Stimulated activated naive B cell treated with anti-CD40 and anti-IgM and Interleukin-4, amounts not matched to agents 10 μg/mL and 1 μg/mL and 100 μg/mL, for 72 hours (primary cell): Measurements from ENCODE around the gene NCOA7.

Experiments used
- ATAC-seq, 2 donors: fragments of 150-1000 bp; cut with Tn5 transposase; replicated peaks; 2 replicates each; pipeline ENCODE4 v1.10.0; 2021; ENCODE audit warnings: moderate library complexity in 1 of 2
- DNase-seq: peaks from one replicate; pipeline ENCODE4 v3.0.0; 2021
- H3K27ac Mint-ChIP-seq: one replicate; pipeline ENCODE4 v1.8.0; 2022; ENCODE audit warnings: mild to moderate bottlenecking, mixed read lengths
- H3K27me3 Mint-ChIP-seq, 2 donors: one replicate each; pipeline ENCODE4 v1.8.0; 2022; ENCODE audit warnings: mixed read lengths in 2 of 2
- H3K36me3 Mint-ChIP-seq, 2 donors: one replicate each; pipeline ENCODE4 v1.8.0; 2022; ENCODE audit warnings: mixed read lengths in 2 of 2, mild to moderate bottlenecking in 1 of 2
- H3K4me1 Mint-ChIP-seq, 2 donors: one replicate each; pipeline ENCODE4 v1.8.0; 2022; ENCODE audit warnings: mixed read lengths in 2 of 2, mild to moderate bottlenecking in 1 of 2
- H3K4me3 Mint-ChIP-seq, 2 donors: one replicate each; pipeline ENCODE4 v1.8.0; 2022; ENCODE audit warnings: mild to moderate bottlenecking in 2 of 2, mixed read lengths in 2 of 2, moderate library complexity in 1 of 2
- H3K9me3 Mint-ChIP-seq, 2 donors: one replicate each; pipeline ENCODE4 v1.8.0; 2022; ENCODE audit warnings: mixed read lengths in 2 of 2, mild to moderate bottlenecking in 1 of 2

Gene NCOA7

DNA sequence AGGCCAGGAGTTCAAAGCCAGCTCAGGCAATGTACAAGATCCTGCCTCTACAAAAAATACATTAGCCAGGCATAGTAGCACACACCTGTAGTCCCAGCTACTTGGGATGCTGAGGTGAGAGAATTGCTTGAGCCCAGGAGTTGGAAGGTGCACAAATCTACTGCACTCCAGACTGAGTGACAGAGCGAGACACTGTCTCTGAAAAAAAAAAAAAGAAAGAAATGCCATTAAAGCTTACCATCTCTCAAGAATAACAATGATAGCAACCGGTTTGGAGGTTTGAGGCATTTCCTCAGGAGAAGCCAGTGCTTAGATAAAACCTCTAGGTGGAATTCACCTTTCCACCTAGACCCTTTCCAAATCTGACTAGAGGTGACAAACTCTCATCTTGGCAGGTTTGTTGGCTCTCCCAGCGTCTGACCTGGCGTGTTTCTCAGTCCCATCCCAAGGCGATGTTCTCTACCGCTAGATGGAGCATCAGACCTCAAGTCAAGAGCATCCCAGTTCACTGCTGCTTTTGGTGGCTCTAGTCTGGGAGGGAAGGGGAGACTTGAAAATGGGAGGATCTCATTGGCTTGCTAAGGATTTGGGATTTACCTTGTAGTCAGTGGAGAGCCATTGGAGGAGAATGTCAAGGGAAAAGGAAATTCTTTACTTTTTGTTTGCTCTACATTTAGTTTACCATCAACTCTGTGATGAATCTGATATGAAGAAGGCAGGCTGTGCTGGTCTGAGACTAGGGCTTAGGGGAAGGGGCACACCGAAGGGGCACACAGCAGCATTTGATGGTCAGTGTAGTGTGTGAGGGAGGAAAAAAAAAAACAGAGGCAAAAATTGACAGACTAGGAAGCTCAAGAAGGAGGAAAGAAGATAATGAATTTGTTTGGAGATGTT, 67.9 kb downstream of the NCOA7 start:
- DNase-seq (peak; percentile 1), ATAC-seq (peak; percentile 73 to 77)
- Mint-ChIP-seq H3K4me3 (no peak overlapping the region), H3K36me3 (peaks cover 0 to 12% of the 10 kb centered on the region in 2 donors), H3K4me1 (peaks cover 0 to 2% of the 10 kb centered on the region in 2 donors), H3K27ac (peak overlapping the region; percentile 4), H3K9me3 (no peaks in the 10 kb centered on the region), H3K27me3 (no peaks in the 10 kb centered on the region)

DNA sequence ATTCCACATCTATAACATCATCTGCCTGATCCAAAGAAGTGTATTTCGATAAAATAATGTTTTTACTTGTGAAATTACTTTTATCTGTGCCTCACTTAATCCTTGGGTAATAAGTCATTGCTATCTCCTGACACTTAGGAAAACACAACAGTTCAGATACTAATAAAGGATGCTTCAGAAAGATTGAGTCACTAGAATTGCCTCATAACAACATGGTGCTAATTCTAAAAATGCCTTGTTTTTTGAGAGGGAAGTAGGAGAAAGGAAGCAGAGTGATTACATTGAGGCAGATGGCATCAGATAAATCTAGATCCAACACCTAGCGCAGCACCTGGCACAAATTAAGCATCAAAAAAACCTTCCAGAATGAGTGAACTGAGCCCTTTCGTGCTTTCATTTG, 69.0 kb downstream of the NCOA7 start:
- peaks cover 0 to 2% of the 10 kb centered on the region in 2 donors for H3K4me1 Mint-ChIP-seq
- H3K27ac Mint-ChIP-seq, result no peak overlapping the region
- no peaks in the 10 kb centered on the region for H3K27me3 Mint-ChIP-seq
- H3K36me3 Mint-ChIP-seq, result peaks cover 0 to 12% of the 10 kb centered on the region in 2 donors
- H3K9me3 Mint-ChIP-seq, result no peaks in the 10 kb centered on the region
- DNase-seq, result no peak
- H3K4me3 Mint-ChIP-seq, result no peak overlapping the region
- no peak for ATAC-seq

DNA sequence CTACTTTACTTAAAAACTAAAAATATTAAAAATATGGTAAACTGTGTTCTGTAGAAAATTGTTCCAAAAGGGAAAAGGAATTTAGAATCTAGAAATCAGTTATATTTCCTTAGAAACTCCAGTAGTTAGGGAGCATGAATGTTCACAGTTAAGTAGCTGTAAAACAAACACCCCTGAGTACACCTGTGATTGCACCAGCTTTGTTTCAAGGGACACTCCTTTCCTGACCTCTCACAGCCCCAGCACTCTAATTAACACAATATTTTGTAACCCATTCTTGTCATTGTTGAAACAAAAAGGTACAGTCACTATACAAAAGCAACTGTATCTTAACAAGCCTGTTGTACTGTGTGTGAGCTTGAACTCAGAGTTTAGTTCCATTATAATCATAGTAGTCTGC, 72.3 kb downstream of the NCOA7 start:
- no peaks in the 10 kb centered on the region for H3K27me3 Mint-ChIP-seq
- no peak for DNase-seq
- ATAC-seq, result no peak
- H3K4me3 Mint-ChIP-seq, result no peak overlapping the region
- no peak overlapping the region for H3K27ac Mint-ChIP-seq
- peaks cover 0 to 2% of the 10 kb centered on the region in 2 donors for H3K4me1 Mint-ChIP-seq
- peaks cover 3 to 4% of the 10 kb centered on the region in 2 donors for H3K36me3 Mint-ChIP-seq
- H3K9me3 Mint-ChIP-seq, result no peaks in the 10 kb centered on the region

DNA sequence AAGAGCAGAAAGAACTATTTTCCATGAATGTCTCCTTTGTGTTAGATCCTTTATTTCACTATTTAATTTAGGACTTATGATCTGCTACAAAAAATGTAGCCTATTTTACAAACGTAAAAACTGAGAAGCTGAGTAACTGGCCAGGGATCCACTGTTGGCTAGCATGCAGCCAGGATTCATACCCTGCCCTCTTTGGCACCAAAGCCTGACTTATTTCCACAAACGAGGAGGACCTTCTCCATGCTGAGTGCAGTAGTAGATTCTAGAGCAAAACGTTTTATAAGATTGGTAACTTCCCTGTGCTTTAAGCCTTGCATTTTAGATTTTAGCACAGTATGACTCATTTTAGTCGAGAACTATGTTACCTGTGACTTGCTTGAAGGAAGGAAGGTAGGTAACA, 74.3 kb downstream of the NCOA7 start:
- no peak for ATAC-seq
- H3K27me3 Mint-ChIP-seq, result no peaks in the 10 kb centered on the region
- peaks cover 0 to 3% of the 10 kb centered on the region in 2 donors for H3K36me3 Mint-ChIP-seq

DNA sequence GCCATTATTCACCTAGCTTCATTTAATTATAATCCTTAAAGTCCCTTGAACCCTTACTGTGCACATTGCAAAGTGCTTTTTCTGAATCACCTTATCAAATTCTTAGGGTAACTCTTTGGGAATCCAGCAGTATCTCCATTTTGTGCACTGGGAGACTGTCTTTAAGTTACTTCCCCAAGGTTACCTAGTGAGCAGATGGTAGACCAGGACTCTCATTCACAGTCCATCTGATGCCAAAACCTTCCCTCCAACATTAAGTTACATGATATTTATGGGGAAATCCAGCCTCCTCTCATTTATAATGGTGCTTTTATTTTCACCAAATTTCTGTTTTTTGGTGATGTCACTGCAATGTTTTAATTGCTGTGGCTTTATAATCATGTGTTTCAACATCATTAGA, 75.7 kb downstream of the NCOA7 start:
- no peak for DNase-seq
- Mint-ChIP-seq H3K9me3 (no peaks in the 10 kb centered on the region), H3K4me1 (no peaks in the 10 kb centered on the region), H3K4me3 (no peak overlapping the region), H3K27ac (no peak overlapping the region), H3K27me3 (no peaks in the 10 kb centered on the region), H3K36me3 (peaks cover 0 to 3% of the 10 kb centered on the region in 2 donors)
- ATAC-seq, result no peak

More for the DNA sequence above, 74.3 kb downstream of the NCOA7 start:
- Mint-ChIP-seq H3K4me1 (no peaks in the 10 kb centered on the region), H3K27ac (no peak overlapping the region), H3K9me3 (no peaks in the 10 kb centered on the region), H3K4me3 (no peak overlapping the region)
- no peak for DNase-seq

DNA sequence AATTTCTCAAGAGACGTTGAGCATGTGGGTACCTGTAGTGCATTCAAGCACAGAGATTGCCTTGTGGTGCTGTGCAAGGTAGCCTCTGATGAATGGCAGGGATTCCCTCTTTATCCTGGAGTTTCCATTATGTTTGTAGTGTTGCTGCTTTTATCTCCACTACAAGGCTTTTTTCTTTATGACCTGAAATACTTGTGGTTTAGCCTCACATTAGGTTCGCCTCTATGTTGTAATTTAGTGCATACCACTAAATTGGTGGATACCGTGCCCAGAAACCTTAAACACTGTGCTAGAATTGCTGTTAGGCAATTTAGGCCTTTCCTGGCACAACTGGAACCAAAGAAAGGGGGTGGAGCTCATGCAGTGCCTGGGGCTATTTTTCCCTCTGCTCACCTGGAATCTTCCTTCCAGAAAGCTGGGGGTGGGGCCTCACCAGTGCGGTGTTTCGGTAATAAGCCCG, 76.8 kb downstream of the NCOA7 start:
- no peaks in the 10 kb centered on the region for H3K9me3 Mint-ChIP-seq
- no peak for DNase-seq
- H3K4me3 Mint-ChIP-seq, result no peak overlapping the region
- H3K27ac Mint-ChIP-seq, result no peak overlapping the region
- peaks cover 0 to 3% of the 10 kb centered on the region in 2 donors for H3K36me3 Mint-ChIP-seq
- H3K27me3 Mint-ChIP-seq, result no peaks in the 10 kb centered on the region
- ATAC-seq, result no peak
- H3K4me1 Mint-ChIP-seq, result no peaks in the 10 kb centered on the region

DNA sequence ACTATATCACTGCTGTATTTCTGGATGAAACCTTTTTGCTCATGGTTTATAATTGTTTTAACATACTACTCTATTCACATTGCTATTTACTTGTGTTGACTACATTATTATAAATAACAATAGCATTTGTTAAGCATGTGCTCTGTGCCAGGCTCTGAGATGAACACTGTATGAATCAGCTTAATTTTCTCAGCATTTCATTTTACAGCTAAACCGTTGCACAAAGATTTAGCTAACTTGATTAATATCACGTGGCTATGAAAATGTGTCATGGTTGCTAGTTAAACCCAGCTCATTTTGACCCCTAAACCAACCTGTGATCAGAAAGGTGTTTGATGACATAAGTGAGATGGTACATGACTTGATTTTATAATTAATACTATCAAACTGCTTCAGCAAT, 77.5 kb downstream of the NCOA7 start:
- H3K4me1 Mint-ChIP-seq, result no peaks in the 10 kb centered on the region
- no peak overlapping the region for H3K4me3 Mint-ChIP-seq
- peaks cover 0 to 3% of the 10 kb centered on the region in 2 donors for H3K36me3 Mint-ChIP-seq
- no peaks in the 10 kb centered on the region for H3K27me3 Mint-ChIP-seq
- ATAC-seq (no peak), DNase-seq (no peak)
- H3K9me3 Mint-ChIP-seq, result no peaks in the 10 kb centered on the region
- H3K27ac Mint-ChIP-seq, result no peak overlapping the region

DNA sequence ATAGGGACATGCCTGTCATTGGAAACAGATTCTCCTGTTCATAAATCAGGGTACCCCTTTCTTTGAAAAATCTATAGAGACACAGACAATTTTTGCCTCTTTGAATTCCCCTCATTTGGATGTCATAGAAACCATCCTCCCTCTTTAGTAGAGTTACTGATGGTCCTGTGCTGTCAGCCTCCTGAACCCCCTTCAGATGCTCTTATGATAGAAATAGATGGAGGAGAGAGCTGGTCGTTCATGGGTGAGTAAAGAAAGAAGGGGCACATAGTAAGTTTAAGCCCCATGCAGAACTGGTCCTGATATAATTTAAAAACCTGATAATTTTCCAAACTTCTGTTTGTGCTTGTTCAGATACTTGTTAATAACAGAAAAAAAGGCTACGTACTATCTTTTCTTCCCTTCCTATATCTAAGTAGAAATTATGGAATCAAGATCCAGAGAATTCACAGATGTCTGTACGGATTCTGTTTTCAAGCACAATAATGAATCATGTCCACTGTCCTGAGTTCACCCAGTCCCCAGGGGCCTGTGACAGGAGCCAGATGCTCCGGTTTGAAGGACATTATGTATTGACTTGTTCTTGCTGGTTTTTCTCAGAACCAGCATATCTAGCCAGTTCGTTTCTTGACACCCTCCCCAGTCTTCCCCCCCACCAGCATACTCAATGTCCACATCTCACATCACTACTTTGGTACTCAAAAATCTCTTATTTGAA, 78.1 kb downstream of the NCOA7 start:
- no peak for ATAC-seq
- H3K4me3 Mint-ChIP-seq, result no peak overlapping the region
- H3K27me3 Mint-ChIP-seq, result no peaks in the 10 kb centered on the region
- H3K4me1 Mint-ChIP-seq, result no peaks in the 10 kb centered on the region
- DNase-seq, result no peak
- no peak overlapping the region for H3K27ac Mint-ChIP-seq
- no peaks in the 10 kb centered on the region for H3K9me3 Mint-ChIP-seq
- peaks cover 0 to 3% of the 10 kb centered on the region in 2 donors for H3K36me3 Mint-ChIP-seq

DNA sequence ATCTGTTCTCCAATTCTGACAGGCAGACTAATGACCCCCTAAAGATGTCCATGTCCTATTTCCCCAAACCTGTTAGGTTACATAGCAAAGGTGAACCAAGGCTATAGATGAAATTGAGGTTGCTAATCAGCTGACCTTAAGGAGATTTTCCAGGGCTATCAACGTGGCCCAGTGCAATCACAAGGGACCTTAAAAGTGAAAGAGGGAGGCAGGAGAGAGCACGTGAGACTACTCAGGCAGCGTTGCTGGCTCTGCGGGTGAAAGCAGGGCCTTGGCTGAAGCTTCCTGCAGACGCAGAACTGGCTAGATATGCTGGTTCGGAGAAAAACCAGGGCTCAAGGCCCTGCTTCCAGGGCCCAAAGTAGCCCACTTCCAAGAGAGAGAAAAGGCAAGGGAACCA, 78.7 kb downstream of the NCOA7 start:
- H3K27me3 Mint-ChIP-seq, result no peaks in the 10 kb centered on the region
- H3K9me3 Mint-ChIP-seq, result no peaks in the 10 kb centered on the region
- H3K27ac Mint-ChIP-seq, result no peak overlapping the region
- H3K4me3 Mint-ChIP-seq, result no peak overlapping the region
- ATAC-seq (no peak), DNase-seq (no peak)
- H3K4me1 Mint-ChIP-seq, result no peaks in the 10 kb centered on the region
- peaks cover 0 to 3% of the 10 kb centered on the region in 2 donors for H3K36me3 Mint-ChIP-seq

DNA sequence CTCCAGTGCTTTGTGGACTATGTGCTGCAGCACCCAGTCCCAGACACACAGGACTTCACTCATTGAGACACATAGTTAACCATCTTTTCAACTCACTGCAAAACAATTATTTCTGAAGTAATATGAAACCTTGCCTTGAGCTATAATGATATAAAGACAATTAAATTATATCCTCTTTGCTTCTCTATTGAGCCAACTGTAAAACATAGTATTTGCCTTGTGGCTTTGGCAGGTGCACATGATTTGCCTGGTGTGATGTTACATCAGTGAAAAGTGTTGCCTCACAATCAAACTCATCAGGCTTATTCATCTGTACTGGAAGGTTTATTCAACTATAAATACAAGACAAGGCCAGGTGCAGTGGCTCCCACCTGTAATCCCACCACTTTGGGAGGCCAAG, 80.6 kb downstream of the NCOA7 start:
- Mint-ChIP-seq H3K27ac (no peak overlapping the region), H3K4me3 (no peak overlapping the region), H3K9me3 (no peaks in the 10 kb centered on the region), H3K36me3 (peaks cover 0 to 9% of the 10 kb centered on the region in 2 donors), H3K4me1 (no peaks in the 10 kb centered on the region), H3K27me3 (no peaks in the 10 kb centered on the region)
- DNase-seq (no peak), ATAC-seq (no peak)

DNA sequence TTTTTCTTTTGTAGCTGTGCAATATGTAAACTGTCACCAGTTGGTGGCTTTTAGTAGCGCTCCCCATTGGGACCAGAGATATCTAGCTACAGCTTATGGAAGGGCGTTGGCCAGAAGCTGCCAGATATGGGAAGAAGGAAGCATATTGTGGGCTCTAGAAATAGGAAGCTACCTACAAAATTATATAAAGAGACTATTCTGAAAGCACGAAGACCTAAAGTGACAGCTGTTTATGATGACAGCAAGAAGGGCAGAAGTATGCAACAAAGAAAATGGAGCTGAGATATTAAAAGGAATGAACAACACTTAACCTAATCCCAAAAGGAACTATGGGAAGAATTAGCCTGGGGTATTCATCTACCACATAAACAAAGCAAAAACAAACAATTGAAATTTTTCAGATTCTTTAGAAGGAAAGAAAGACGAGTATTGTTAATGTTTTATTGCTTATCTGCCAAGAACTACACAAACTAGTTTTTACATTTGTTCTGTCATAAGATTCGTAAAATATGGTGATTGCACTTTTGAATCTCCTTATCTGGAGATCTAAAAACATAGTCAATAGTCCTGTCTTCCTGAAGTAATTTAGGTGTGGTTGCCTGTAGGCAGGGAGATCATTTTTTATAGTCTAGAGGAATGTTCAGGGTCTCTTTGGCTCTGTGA, 81.6 kb downstream of the NCOA7 start:
- Mint-ChIP-seq H3K27ac (no peak overlapping the region), H3K4me1 (no peaks in the 10 kb centered on the region), H3K9me3 (no peaks in the 10 kb centered on the region), H3K4me3 (no peak overlapping the region), H3K36me3 (peaks cover under 1 to 9% of the 10 kb centered on the region in 2 donors), H3K27me3 (no peaks in the 10 kb centered on the region)
- ATAC-seq (no peak), DNase-seq (no peak)

DNA sequence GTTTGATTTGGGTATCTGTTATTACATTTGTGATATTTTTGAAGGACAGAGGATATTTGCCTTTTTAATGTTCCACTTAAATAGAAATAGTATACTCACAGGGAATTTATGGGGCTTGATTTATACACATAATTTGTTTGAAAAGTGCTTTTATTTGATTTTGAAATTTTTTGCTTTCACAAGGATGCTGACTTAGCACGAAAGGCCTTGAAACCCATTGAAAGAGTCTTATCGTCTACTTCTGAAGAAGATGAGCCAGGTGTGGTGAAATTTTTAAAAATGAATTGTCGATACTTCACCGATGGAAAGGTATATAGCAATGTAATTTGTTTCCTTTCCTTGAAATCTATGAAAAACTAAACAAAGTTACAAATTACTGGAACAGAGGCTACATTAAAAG, 91.5 kb downstream of the NCOA7 start:
- Mint-ChIP-seq H3K27me3 (no peaks in the 10 kb centered on the region), H3K36me3 (peaks cover 18 to 42% of the 10 kb centered on the region in 2 donors), H3K4me1 (no peaks in the 10 kb centered on the region), H3K27ac (no peak overlapping the region), H3K4me3 (no peak overlapping the region), H3K9me3 (no peaks in the 10 kb centered on the region)
- ATAC-seq (no peak), DNase-seq (no peak)

DNA sequence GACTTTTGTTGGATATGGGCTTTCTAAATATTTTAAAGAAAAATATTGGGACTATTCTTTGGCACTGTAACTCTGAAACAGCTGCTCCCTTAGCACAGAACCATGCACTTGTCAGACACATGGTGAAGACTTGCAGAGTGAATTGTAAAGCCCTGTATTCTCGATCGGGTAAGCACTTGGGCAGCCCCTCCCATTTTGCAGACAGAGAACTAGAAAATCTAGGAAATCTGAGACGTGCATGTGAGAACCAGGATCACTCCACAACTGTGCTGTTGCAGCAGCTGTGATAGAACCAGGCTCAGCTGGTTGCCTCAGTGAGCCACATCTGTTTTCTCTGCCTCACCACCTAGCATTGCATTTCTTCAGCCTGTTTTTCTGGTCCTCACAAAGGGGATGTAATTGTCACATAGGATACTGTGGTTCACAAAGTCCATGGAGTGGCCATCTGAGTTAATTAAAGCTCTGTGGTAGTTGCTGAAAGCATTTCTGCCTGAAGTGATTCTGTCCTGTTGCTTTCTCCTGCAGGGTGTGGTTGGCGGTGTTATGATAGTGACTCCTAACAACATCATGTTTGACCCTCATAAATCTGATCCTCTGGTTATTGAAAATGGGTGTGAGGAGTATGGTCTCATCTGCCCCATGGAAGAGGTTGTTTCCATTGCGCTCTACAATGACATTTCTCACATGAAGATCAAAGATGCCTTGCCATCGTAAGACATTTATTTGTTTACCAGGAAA, 94.0 kb downstream of the NCOA7 start:
- no peak for DNase-seq
- Mint-ChIP-seq H3K4me3 (no peak overlapping the region), H3K27ac (no peak overlapping the region), H3K9me3 (no peaks in the 10 kb centered on the region), H3K27me3 (no peaks in the 10 kb centered on the region), H3K4me1 (no peaks in the 10 kb centered on the region), H3K36me3 (peaks cover 22 to 40% of the 10 kb centered on the region in 2 donors)
- ATAC-seq, result no peak

DNA sequence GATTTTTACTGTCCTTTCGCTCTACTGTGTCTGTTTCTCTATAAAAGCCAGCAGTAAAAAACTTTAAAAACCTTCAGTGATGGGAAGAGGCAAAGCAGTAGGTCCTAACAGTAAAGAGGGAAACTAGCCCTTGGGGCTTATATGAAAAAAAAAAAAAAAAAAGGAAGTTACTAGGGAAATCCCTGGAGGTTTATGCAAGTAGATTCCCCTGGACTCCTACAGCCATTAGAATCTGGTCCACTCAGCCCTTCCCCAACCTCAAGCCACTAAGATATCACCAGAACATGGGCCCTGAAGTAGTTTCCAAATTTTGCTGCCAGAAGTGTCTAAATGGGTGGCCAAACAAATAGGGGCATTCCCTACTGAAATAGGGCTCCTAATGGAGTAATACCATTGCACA, 95.3 kb downstream of the NCOA7 start:
- H3K36me3 Mint-ChIP-seq, result peaks cover 22 to 32% of the 10 kb centered on the region in 2 donors
- no peaks in the 10 kb centered on the region for H3K4me1 Mint-ChIP-seq
- DNase-seq (no peak), ATAC-seq (no peak)
- no peak overlapping the region for H3K4me3 Mint-ChIP-seq
- no peak overlapping the region for H3K27ac Mint-ChIP-seq
- H3K27me3 Mint-ChIP-seq, result no peaks in the 10 kb centered on the region
- no peaks in the 10 kb centered on the region for H3K9me3 Mint-ChIP-seq
